Activated T-helper 17 cell treated with anti-CD3 and anti-CD28 coated beads, Interleukin-2, amount 50 U/mL, for 72 hours (primary cell): ENCODE results near the gene DAZAP1. TPM values are rescaled to one million over a fixed set of nuclear protein-coding genes. Genes with fewer than 3 reads are reported as not detected.
"Not testable (repeated sequence)": the region's sequence is repeated elsewhere in the genome, so short reads cannot be mapped to it uniquely, and the experiment has no call there.

ENCODE experiments used
- ATAC-seq: fragments of 150-1000 bp; cut with Tn5 transposase; replicated peaks from 2 replicates; pipeline ENCODE4 v1.10.0; 2021; ENCODE audit warnings: mild to moderate bottlenecking, moderate library complexity
- H3K27ac Mint-ChIP-seq: one replicate; pipeline ENCODE4 v1.8.0; 2022; ENCODE audit warnings: mixed read lengths
- H3K27me3 Mint-ChIP-seq: one replicate; pipeline ENCODE4 v1.8.0; 2022; ENCODE audit warnings: mixed read lengths
- H3K36me3 Mint-ChIP-seq: one replicate; pipeline ENCODE4 v1.8.0; 2022; ENCODE audit warnings: low read depth, mild to moderate bottlenecking, mixed read lengths
- H3K4me1 Mint-ChIP-seq: one replicate; pipeline ENCODE4 v1.8.0; 2022; ENCODE audit warnings: mixed read lengths
- H3K4me3 Mint-ChIP-seq: one replicate; pipeline ENCODE4 v1.8.0; 2022; ENCODE audit warnings: mild to moderate bottlenecking, mixed read lengths
- H3K9me3 Mint-ChIP-seq: one replicate; pipeline ENCODE4 v1.8.0; 2022; ENCODE audit warnings: mixed read lengths
- total RNA-seq, 2 donors: library from RNA; stranded (reverse); gene quantifications; one replicate each; pipeline ENCODE4 v1.2.3, GENCODE V29; 2022

The DAZAP1 gene
- total RNA-seq, 2 donors from 2014 or later, result 161 to 271 TPM

GRCh38 chr19:1474765-1475351, 67.5 kb downstream of the DAZAP1 start:
- no peaks in the 10 kb centered on the region for H3K27me3 Mint-ChIP-seq
- peaks cover 15% of the 10 kb centered on the region for H3K36me3 Mint-ChIP-seq
- no peaks in the 10 kb centered on the region for H3K4me1 Mint-ChIP-seq
- no peak overlapping the region for H3K27ac Mint-ChIP-seq
- no peak overlapping the region for H3K4me3 Mint-ChIP-seq
- no peaks in the 10 kb centered on the region for H3K9me3 Mint-ChIP-seq
- no peak for ATAC-seq

DNA sequence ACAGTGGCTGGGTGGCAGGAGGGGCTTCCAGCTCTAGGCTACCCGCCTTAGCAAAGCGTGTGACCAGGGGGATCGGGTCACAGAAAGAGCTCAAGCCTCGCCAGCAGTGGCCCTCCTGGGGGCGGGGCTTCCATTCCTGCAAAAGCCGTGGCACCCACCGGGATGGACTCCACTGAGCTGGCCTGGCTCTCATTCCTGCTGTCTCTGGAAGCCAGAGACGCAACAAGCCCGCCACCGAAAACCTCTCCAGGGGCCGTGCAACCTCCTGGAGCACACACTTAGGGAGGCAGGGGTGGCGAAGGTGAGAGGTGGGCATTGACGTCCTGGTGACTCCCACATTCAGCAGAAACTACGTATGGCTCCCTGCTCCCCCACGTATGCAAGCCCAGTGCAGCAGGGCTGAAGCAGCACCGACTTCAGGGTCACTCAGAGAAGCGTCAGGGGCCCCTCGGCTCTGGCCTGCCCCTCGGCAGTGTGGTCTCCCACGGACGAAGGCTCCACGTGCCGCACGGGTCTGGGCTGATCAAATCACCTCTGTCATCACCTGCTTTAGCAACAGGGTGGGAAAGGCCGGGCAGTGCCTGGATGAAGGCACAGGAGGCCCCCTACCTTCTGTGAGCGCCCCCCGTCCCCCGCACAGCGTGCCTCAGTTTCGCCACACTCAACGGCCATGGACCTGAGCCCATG, 68.5 kb downstream of the DAZAP1 start:
- Mint-ChIP-seq H3K4me3 (no peak overlapping the region), H3K4me1 (no peaks in the 10 kb centered on the region), H3K36me3 (peaks cover 15% of the 10 kb centered on the region), H3K27me3 (no peaks in the 10 kb centered on the region), H3K9me3 (no peaks in the 10 kb centered on the region), H3K27ac (no peak overlapping the region)
- ATAC-seq, result no peak

- peak overlapping the region; percentile 6 for H3K4me3 Mint-ChIP-seq
- not testable (repeated sequence) for H3K4me1 Mint-ChIP-seq, H3K9me3 Mint-ChIP-seq, ATAC-seq, H3K27ac Mint-ChIP-seq, H3K27me3 Mint-ChIP-seq
- H3K36me3 Mint-ChIP-seq, result peaks cover 15% of the 10 kb centered on the region
Measured at GRCh38 chr19:1477056-1477455, 69.7 kb downstream of the DAZAP1 start.

DNA sequence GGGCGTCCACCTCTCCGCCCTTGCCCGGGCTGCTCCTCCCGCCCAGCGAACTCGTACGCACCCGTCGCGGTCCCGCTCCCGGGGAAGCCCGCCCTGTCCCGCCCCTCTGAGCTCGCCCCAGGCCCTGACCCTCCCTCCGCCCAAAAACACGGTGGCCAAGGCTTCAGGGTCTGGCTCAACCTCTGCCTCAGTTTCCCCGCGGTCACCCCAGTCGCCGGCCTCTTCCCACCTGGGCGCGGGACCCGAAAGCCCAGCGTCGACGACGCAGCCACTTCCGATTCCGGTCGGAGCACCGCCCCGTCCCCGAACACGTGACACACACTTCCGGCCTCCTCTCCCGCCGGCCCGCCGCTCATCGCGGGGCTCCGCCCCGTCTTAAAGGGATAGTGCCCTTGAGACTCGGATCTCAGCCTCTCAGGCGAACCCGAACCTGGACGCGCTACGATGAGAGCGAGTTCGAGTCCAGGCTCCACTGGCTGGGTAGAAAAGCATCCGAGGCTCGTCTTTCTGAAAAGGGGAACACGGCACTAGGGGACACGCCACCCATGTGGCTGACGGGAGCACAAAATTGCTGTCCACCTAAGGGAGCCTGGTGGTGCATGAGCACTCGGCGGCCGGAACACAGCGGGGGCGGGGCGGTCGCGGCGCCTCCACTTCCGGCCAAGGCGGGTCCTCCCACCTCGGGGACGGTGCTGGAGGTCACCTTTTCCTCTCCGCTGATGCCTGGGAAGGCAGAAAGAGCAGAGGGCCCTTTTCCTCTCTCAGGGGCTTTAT, 71.7 kb downstream of the DAZAP1 start, which contains the start of gene C19orf25:
C19orf25 (minus strand) TSS at position 282 of the 774 bp plus-strand sequence. CDS start 312 bp downstream, outside the sequence.
- H3K9me3 Mint-ChIP-seq, result no peaks in the 10 kb centered on the region
- peak; percentile 99 for ATAC-seq
- H3K4me3 Mint-ChIP-seq, result peak within 1 kb of the TSS; percentile 78
- no peaks in the 10 kb centered on the region for H3K27me3 Mint-ChIP-seq
- H3K4me1 Mint-ChIP-seq, result no peaks in the 10 kb centered on the region
- peaks cover 15% of the 10 kb centered on the region for H3K36me3 Mint-ChIP-seq
- H3K27ac Mint-ChIP-seq, result peak within 1 kb of the TSS; percentile 79

GRCh38 chr19:1481224-1481892, 74.0 kb downstream of the DAZAP1 start:
- no peak overlapping the region for H3K27ac Mint-ChIP-seq
- ATAC-seq, result no peak
- H3K4me3 Mint-ChIP-seq, result no peak overlapping the region
- no peaks in the 10 kb centered on the region for H3K27me3 Mint-ChIP-seq
- no peaks in the 10 kb centered on the region for H3K4me1 Mint-ChIP-seq
- peaks cover 15% of the 10 kb centered on the region for H3K36me3 Mint-ChIP-seq
- H3K9me3 Mint-ChIP-seq, result no peaks in the 10 kb centered on the region

- no peak overlapping the region for H3K27ac Mint-ChIP-seq
- H3K4me1 Mint-ChIP-seq, result no peaks in the 10 kb centered on the region
- no peaks in the 10 kb centered on the region for H3K27me3 Mint-ChIP-seq
- H3K4me3 Mint-ChIP-seq, result no peak overlapping the region
- ATAC-seq, result no peak
- no peaks in the 10 kb centered on the region for H3K9me3 Mint-ChIP-seq
- peaks cover 13% of the 10 kb centered on the region for H3K36me3 Mint-ChIP-seq
Measured at GRCh38 chr19:1481893-1482360, 74.5 kb downstream of the DAZAP1 start.

- no peak overlapping the region for H3K4me3 Mint-ChIP-seq
- ATAC-seq, result no peak
- peaks cover 7% of the 10 kb centered on the region for H3K36me3 Mint-ChIP-seq
- no peaks in the 10 kb centered on the region for H3K4me1 Mint-ChIP-seq
- no peaks in the 10 kb centered on the region for H3K27me3 Mint-ChIP-seq
- H3K27ac Mint-ChIP-seq, result no peak overlapping the region
- H3K9me3 Mint-ChIP-seq, result no peaks in the 10 kb centered on the region
Measured at GRCh38 chr19:1482361-1483130, 75.2 kb downstream of the DAZAP1 start.

- Mint-ChIP-seq H3K36me3 (peaks cover 7% of the 10 kb centered on the region), H3K27me3 (no peaks in the 10 kb centered on the region)
Measured at GRCh38 chr19:1483131-1483978, 76.0 kb downstream of the DAZAP1 start.

DNA sequence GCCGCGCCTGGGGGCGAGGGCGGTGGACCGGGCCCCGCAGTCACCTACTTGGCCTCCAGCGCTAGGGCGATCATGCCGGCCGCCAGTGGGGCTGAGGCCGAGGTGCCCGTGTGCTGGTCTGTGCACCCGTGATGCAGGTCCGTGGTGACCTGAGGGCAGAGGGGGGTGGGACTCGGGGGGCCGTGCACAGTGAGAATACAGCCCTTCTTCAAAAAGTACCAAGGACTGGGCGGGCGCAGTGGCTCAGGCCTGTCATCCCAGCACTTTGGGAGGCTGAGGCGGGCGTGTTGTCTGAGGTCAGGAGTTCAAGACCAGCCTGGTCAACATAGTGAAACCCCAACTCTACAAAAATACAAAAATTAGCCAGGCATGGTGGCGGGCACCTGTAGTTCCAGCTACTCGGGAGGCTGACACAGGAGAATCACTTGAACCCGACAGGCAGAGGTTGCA, 76.6 kb downstream of the DAZAP1 start:
- H3K27ac Mint-ChIP-seq, result no peak overlapping the region
- ATAC-seq, result no peak
- no peaks in the 10 kb centered on the region for H3K9me3 Mint-ChIP-seq

More at GRCh38 chr19:1483131-1483978, 76.0 kb downstream of the DAZAP1 start:
- Mint-ChIP-seq H3K27ac (no peak overlapping the region), H3K4me1 (no peaks in the 10 kb centered on the region), H3K4me3 (no peak overlapping the region), H3K9me3 (no peaks in the 10 kb centered on the region)
- no peak for ATAC-seq

More for the DNA sequence above, 76.6 kb downstream of the DAZAP1 start:
- H3K4me1 Mint-ChIP-seq, result no peaks in the 10 kb centered on the region
- no peak overlapping the region for H3K4me3 Mint-ChIP-seq
- peaks cover 4% of the 10 kb centered on the region for H3K36me3 Mint-ChIP-seq
- no peaks in the 10 kb centered on the region for H3K27me3 Mint-ChIP-seq

Other genes with a start within 250 kb of the DAZAP1 start
- gene SBNO2, start 233.3 kb upstream of the DAZAP1 start, total RNA-seq, result 100 to 1,000 TPM; 119 to 139 TPM
- 10 to 100 TPM; 77.0 to 86.6 TPM for gene STK11, start 201.8 kb upstream of the DAZAP1 start, total RNA-seq
- 1 to 10 TPM in 1 of 2 donors, under 1 TPM in 1; 0.77 to 1.4 TPM for gene CBARP, start 169.6 kb upstream of the DAZAP1 start, total RNA-seq
- 100 to 1,000 TPM; 148 to 210 TPM for gene ATP5F1D, start 165.8 kb upstream of the DAZAP1 start, total RNA-seq
- 10 to 100 TPM; 51.4 to 56.8 TPM for gene MIDN, start 159.0 kb upstream of the DAZAP1 start, total RNA-seq
- gene CIRBP, start 138.3 kb upstream of the DAZAP1 start, total RNA-seq, result 100 to 1,000 TPM; 150 to 172 TPM
- gene FAM174C, start 132.1 kb upstream of the DAZAP1 start, total RNA-seq, result 10 to 100 TPM; 52.9 to 85.9 TPM
- gene EFNA2, start 121.7 kb upstream of the DAZAP1 start, total RNA-seq, result not detected
- 10 to 100 TPM; 51.5 to 87.9 TPM for gene NDUFS7, start 23.7 kb upstream of the DAZAP1 start, total RNA-seq
- gene GAMT, start 6.0 kb upstream of the DAZAP1 start, total RNA-seq, result 10 to 100 TPM in 1 of 2 donors, 1 to 10 TPM in 1; 4.9 to 11.2 TPM
- 1,000 to 10,000 TPM; 1,611 to 1,688 TPM for gene RPS15, start 30.8 kb downstream of the DAZAP1 start, total RNA-seq
- under 1 TPM; 0.04 to 0.21 TPM for gene APC2, start 42.5 kb downstream of the DAZAP1 start, total RNA-seq
- 10 to 100 TPM; 36.5 to 37.2 TPM for gene C19orf25, start 71.6 kb downstream of the DAZAP1 start, total RNA-seq
- 1 to 10 TPM; 2.4 to 7.8 TPM for gene PCSK4, start 82.8 kb downstream of the DAZAP1 start, total RNA-seq
- 1 to 10 TPM; 1.7 to 2.2 TPM for gene REEP6, start 83.6 kb downstream of the DAZAP1 start, total RNA-seq
- gene ADAMTSL5, start 105.4 kb downstream of the DAZAP1 start, total RNA-seq, result 1 to 10 TPM; 3.0 to 3.9 TPM
- not detected for gene PLK5, start 116.5 kb downstream of the DAZAP1 start, total RNA-seq
- gene MEX3D, start 160.7 kb downstream of the DAZAP1 start, total RNA-seq, result 1 to 10 TPM; 6.7 to 8.2 TPM
- gene MBD3, start 185.3 kb downstream of the DAZAP1 start, total RNA-seq, result 100 to 1,000 TPM in 1 of 2 donors, 10 to 100 TPM in 1; 71.5 to 128 TPM
- 100 to 1,000 TPM; 120 to 209 TPM for gene UQCR11, start 197.9 kb downstream of the DAZAP1 start, total RNA-seq
- gene TCF3, start 245.0 kb downstream of the DAZAP1 start, total RNA-seq, result 10 to 100 TPM; 53.6 to 87.0 TPM